ENCODE data around the gene C19orf67.

C19orf67 gene

GRCh38 chr19:14085309-14085995 is at the start of gene C19orf67:
TSS of gene C19orf67 (minus strand) at chr19:14085783. CDS start at chr19:14085627, 156 bp downstream.
- no peak for DNase-seq

GRCh38 chr19:14135355-14135754 is 49.8 kb upstream of the C19orf67 start:
- no peak for DNase-seq

- peak in 1 of 2 donors; percentile 47 for DNase-seq
Observed at GRCh38 chr19:14127929-14128509, 42.4 kb upstream of the C19orf67 start.

- peak in 1 of 2 donors; percentile 57 for DNase-seq
Observed at GRCh38 chr19:14127176-14127575, 41.6 kb upstream of the C19orf67 start.

GRCh38 chr19:14122924-14123323 is 37.3 kb upstream of the C19orf67 start:
- DNase-seq = no peak

GRCh38 chr19:14120497-14120780 is 34.9 kb upstream of the C19orf67 start:
- no peak for DNase-seq

- no peak for DNase-seq
Observed at GRCh38 chr19:14119644-14120496, 34.3 kb upstream of the C19orf67 start.

GRCh38 chr19:14119146-14119545 is 33.6 kb upstream of the C19orf67 start:
- DNase-seq = no peak

- peak; percentile 63 to 85 for DNase-seq
Observed at GRCh38 chr19:14118165-14119051, 32.8 kb upstream of the C19orf67 start.

GRCh38 chr19:14117668-14118164 is 32.1 kb upstream of the C19orf67 start, which contains the start of gene PRKACA:
TSS of gene PRKACA (minus strand) at chr19:14117762. CDS start at chr19:14117547, 215 bp downstream.
- DNase-seq = peak; percentile 99

GRCh38 chr19:14116918-14117578 is 31.5 kb upstream of the C19orf67 start:
- DNase-seq = peak; percentile 9 to 17

- DNase-seq = no peak
Observed at GRCh38 chr19:14116525-14116917, 30.9 kb upstream of the C19orf67 start.

- no peak for DNase-seq
Observed at GRCh38 chr19:14115756-14116155, 30.2 kb upstream of the C19orf67 start.

- peak; percentile 55 to 71 for DNase-seq
Observed at GRCh38 chr19:14114854-14115253, 29.3 kb upstream of the C19orf67 start.

GRCh38 chr19:14114439-14114838 is 28.9 kb upstream of the C19orf67 start:
- no peak for DNase-seq

GRCh38 chr19:14113762-14114414 is 28.3 kb upstream of the C19orf67 start:
- DNase-seq = peak; percentile 48 to 50

GRCh38 chr19:14112809-14113385 is 27.3 kb upstream of the C19orf67 start:
- no peak for DNase-seq

- peak in 1 of 2 donors; percentile 11 for DNase-seq
Observed at GRCh38 chr19:14112051-14112808, 26.6 kb upstream of the C19orf67 start.

GRCh38 chr19:14111486-14111885 is 25.9 kb upstream of the C19orf67 start:
- no peak for DNase-seq

- DNase-seq = no peak
Observed at GRCh38 chr19:14110650-14111049, 25.1 kb upstream of the C19orf67 start.
